EH (cell line): ENCODE measurements around the gene ZNF74.
"Not testable (repeated sequence)": the region's sequence is repeated elsewhere in the genome, so short reads cannot be mapped to it uniquely, and the experiment has no call there.

Experiments
- DNase-seq: peaks from one replicate; pipeline ENCODE4 v3.0.0-alpha.2; 2015; ENCODE audit warnings: low read depth

Gene ZNF74

GRCh38 chr22:20446383-20446970 is 52.5 kb downstream of the ZNF74 start:
- no peak for DNase-seq

- DNase-seq, result peak; percentile 50
Measured at GRCh38 chr22:20448630-20449029, 54.7 kb downstream of the ZNF74 start.

GRCh38 chr22:20449819-20450550 is 56.0 kb downstream of the ZNF74 start:
- DNase-seq, result no peak

- no peak for DNase-seq
Measured at GRCh38 chr22:20450551-20450906, 56.6 kb downstream of the ZNF74 start.

GRCh38 chr22:20451129-20451778 is 57.3 kb downstream of the ZNF74 start:
- DNase-seq, result not testable (repeated sequence)

GRCh38 chr22:20451920-20452319 is 58.0 kb downstream of the ZNF74 start:
- DNase-seq, result no peak

GRCh38 chr22:20453222-20453621 is 59.3 kb downstream of the ZNF74 start:
- DNase-seq, result no peak

- peak; percentile 9 for DNase-seq
Measured at GRCh38 chr22:20455709-20456063, 61.7 kb downstream of the ZNF74 start.

- DNase-seq, result peak; percentile 86
Measured at GRCh38 chr22:20456064-20456721, 62.2 kb downstream of the ZNF74 start.

- no peak for DNase-seq
Measured at GRCh38 chr22:20456722-20457076, 62.7 kb downstream of the ZNF74 start.

GRCh38 chr22:20457506-20458240 is 63.7 kb downstream of the ZNF74 start:
- DNase-seq, result no peak
